ENCODE results near the gene AKAP8L. TPM values are rescaled to one million over a fixed set of nuclear protein-coding genes. Genes with fewer than 3 reads are reported as not detected.

Gene AKAP8L
- total RNA-seq, 1 experiment from 2014 or later, result 51.8 TPM

- in situ Hi-C loops (cut with HindIII; ENCODE audit: low pct_unique_long_range_greater_than_20kb, low sequenced_read_pairs), result no loop called here
- peak; percentile 37 for DNase-seq (ENCODE audit: low read depth)
These were observed 31.1 kb upstream of the AKAP8L start, which contains the start of gene WIZ for GRCh38 chr19:15449620-15450527. Gene WIZ (minus strand): TSS chr19:15449956. CDS start chr19:15448307, 1,649 bp downstream.

DNA sequence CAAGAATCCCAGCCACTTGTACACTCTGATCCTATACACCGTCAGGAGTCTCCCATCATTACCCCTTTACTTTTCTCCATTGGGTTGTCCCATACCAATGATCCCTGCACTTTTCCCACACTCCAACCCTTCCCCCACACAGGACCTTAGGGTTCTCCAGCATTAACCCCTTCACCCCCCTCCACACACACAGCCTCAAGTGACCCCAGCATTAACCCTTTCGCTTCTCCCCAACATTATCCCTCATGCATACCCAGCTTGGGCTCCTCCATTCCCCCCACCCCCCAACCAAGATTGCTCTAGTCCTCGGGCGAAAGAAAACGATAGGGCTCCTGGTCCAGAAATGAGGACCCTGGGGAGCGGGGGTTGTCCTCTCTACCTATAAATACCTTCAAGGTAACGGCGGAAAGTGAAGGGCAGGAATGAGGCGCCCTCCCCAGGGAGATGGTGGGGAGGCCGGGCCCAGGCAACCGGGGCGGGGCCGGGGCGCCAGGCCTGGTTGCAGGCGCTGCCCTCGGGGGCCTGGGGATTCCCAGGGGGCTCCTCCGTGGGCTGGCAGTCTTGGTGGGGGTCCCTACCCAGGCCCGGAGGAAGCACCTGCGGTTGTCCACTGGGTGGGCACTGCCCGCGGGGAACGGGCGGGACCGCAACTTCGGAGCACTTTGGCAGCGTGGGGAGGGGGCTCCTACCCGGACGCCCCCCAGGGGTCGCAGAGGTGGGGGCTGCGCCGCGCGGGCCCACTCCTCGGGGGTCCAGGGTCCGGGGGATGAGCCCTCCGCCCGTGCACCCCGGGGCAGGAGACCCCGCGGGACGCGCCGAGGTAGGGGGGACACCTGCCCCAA lies 30.2 kb upstream of the AKAP8L start:
- no peak for DNase-seq (ENCODE audit: low read depth)
- in situ Hi-C loops (cut with HindIII; ENCODE audit: low pct_unique_long_range_greater_than_20kb, low sequenced_read_pairs), result no loop called here

GRCh38 chr19:15448044-15448777 lies 29.4 kb upstream of the AKAP8L start:
- in situ Hi-C loops (cut with HindIII; ENCODE audit: low pct_unique_long_range_greater_than_20kb, low sequenced_read_pairs), result no loop called here
- DNase-seq (ENCODE audit: low read depth), result no peak

- in situ Hi-C loops (cut with HindIII; ENCODE audit: low pct_unique_long_range_greater_than_20kb, low sequenced_read_pairs), result no loop called here
- DNase-seq (ENCODE audit: low read depth), result no peak
These were observed 28.3 kb upstream of the AKAP8L start for GRCh38 chr19:15447057-15447456.

DNA sequence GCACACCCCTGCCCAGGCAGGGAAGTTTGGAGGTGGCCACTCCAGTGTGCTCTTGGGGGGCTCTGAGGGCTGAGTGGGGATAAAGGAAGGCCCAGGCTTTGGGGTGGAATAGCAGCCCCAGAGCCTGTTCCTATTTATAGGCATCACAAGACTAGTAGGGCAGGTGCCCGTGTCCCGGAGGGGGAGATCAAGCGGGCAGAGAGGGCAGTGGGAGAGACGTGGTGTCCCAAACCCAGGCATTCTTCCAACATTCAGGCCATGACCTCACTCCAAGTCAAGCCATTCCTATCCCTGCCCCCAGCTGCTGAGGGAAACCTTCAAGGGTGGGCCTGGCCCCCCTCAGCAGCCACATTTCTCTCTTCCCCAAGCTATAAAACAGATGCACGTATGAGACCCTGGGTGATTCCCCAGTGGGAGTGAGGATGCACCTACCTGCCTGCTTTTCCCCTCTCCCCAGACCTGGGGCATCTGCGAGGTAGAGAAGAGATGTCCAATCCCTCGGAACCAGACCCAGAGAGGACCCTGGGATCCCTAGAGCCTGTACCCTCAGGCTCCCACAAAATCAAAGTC lies 27.1 kb upstream of the AKAP8L start:
- DNase-seq (ENCODE audit: low read depth), result no peak
- in situ Hi-C loops (cut with HindIII; ENCODE audit: low pct_unique_long_range_greater_than_20kb, low sequenced_read_pairs), result no loop called here

DNA sequence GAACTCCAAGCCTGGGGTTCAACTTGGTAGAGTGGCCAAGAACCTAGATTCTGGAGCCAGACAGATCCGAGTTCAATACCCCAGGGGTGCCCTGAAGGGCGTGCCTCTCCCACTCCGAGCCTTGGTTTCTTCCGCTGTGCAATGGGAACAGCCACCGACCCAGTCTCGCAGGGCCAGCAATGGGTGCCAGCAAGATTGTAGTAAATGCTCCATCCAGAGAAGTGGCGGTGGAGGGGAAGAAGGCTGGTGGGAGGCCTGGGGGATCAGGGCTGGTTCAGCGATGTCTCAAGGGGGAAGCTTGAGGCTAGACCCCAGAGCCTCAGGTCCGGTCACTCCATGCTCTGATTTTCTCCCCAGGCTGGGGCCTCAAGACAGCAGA lies 26.4 kb upstream of the AKAP8L start:
- DNase-seq (ENCODE audit: low read depth), result no peak
- in situ Hi-C loops (cut with HindIII; ENCODE audit: low pct_unique_long_range_greater_than_20kb, low sequenced_read_pairs), result no loop called here

GRCh38 chr19:15444505-15445226 lies 25.9 kb upstream of the AKAP8L start:
- in situ Hi-C loops (cut with HindIII; ENCODE audit: low pct_unique_long_range_greater_than_20kb, low sequenced_read_pairs), result no loop called here
- DNase-seq (ENCODE audit: low read depth), result no peak

DNA sequence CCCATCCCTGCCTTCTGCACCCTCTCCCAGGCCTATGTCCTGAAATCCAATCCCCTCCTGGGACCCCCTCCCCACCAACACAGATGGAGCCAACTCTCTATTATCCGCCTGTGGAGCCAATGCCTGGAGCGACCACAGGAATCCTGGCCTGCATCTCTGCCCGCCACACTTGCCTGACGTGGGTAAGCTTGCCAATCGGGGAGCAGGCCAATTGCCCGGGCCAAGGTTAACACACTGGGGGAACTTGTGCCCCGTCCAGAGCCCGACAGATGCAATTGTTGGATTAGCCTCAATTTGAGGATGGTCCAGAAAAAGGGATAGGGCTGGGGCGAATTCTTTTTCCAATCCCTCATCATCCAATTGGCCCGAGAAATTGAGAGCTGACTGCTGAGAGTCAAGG lies 25.1 kb upstream of the AKAP8L start:
- in situ Hi-C loops (cut with HindIII; ENCODE audit: low pct_unique_long_range_greater_than_20kb, low sequenced_read_pairs), result no loop called here
- DNase-seq (ENCODE audit: low read depth), result no peak

DNA sequence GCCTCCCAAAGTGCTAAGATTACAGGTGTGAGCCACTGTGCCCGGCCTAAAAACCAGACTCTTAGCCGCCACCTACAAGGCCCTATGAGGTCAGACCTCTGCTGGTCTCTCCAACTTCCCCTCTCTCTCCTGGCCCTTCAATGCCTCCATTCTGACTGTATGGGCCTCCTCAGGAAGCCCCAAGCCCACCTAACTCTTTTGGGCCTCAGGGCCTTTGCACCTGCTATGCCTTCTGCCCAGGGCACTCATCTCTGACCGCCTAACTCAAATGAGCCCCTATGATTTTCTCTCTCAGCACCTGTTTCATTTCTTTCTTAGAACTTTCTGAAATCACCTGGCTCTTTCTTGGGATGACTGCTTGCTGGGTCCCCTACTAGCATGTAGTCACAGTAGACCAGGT lies 24.5 kb upstream of the AKAP8L start:
- DNase-seq (ENCODE audit: low read depth), result no peak
- in situ Hi-C loops (cut with HindIII; ENCODE audit: low pct_unique_long_range_greater_than_20kb, low sequenced_read_pairs), result no loop called here

DNA sequence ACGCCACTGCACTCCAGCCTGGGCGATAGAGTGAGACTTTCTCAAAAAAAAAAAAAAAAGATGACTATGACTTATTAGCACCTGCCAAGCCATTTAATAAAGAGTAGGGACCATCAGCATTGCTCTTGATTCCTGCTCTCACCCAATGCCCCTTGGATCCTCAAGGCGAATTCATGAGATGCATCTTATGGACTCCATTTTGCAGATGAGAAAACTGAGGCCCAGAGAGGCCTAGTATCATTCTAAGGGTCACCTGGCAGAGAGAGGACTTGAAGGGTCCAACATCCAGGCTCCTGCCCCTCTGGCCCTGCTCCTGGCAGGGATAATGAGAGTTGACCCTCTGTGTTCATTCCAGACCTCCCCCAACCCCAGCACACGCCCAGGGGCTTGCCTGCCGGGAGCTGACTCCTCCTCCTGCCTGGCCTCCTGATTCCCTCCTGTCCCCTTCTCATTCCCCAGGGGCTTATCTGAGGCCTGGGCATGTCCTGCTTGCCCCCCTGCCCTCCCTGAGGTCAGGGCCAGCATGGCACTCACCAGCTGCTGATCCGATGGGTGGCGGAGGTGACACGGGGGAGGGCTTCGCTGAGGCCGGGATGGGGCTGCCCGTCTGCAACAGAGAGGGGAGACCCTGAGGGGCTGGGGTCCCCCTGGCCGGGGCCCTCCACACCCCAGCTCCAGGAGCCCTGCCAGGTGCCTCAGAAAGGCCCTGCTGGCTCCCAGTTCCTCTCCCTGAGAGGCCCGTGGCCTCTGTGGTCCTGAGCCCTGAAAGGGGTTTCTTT lies 23.5 kb upstream of the AKAP8L start:
- in situ Hi-C loops (cut with HindIII; ENCODE audit: low pct_unique_long_range_greater_than_20kb, low sequenced_read_pairs), result no loop called here

GRCh38 chr19:15441317-15441716 lies 22.5 kb upstream of the AKAP8L start:
- in situ Hi-C loops (cut with HindIII; ENCODE audit: low pct_unique_long_range_greater_than_20kb, low sequenced_read_pairs), result no loop called here
- DNase-seq (ENCODE audit: low read depth), result no peak

More for the DNA sequence above, 23.5 kb upstream of the AKAP8L start:
- DNase-seq (ENCODE audit: low read depth), result no peak

- in situ Hi-C loops (cut with HindIII; ENCODE audit: low pct_unique_long_range_greater_than_20kb, low sequenced_read_pairs), result no loop called here
- DNase-seq (ENCODE audit: low read depth), result no peak
These were observed 21.2 kb upstream of the AKAP8L start for GRCh38 chr19:15439821-15440641.

GRCh38 chr19:15439078-15439799 lies 20.5 kb upstream of the AKAP8L start:
- in situ Hi-C loops (cut with HindIII; ENCODE audit: low pct_unique_long_range_greater_than_20kb, low sequenced_read_pairs), result no loop called here

GRCh38 chr19:15438577-15438976 lies 19.8 kb upstream of the AKAP8L start:
- in situ Hi-C loops (cut with HindIII; ENCODE audit: low pct_unique_long_range_greater_than_20kb, low sequenced_read_pairs), result no loop called here

More at GRCh38 chr19:15439078-15439799, 20.5 kb upstream of the AKAP8L start:
- no peak for DNase-seq (ENCODE audit: low read depth)

GRCh38 chr19:15438124-15438496 lies 19.3 kb upstream of the AKAP8L start:
- in situ Hi-C loops (cut with HindIII; ENCODE audit: low pct_unique_long_range_greater_than_20kb, low sequenced_read_pairs), result no loop called here
- no peak for DNase-seq (ENCODE audit: low read depth)

More at GRCh38 chr19:15438577-15438976, 19.8 kb upstream of the AKAP8L start:
- no peak for DNase-seq (ENCODE audit: low read depth)
